Loucy (cell line): ENCODE data around the gene HIVEP2.

ENCODE experiments used
- H2AFZ ChIP-seq: fragments of 200-600 bp; sonication (generic); 2 replicates; pipeline ENCODE4 v1.6.0; 2016; ENCODE audit warnings: antibody characterized with exemption, mild to moderate bottlenecking, low read length, moderate library complexity
- H3F3A ChIP-seq: fragments of 200-600 bp; 2 replicates; pipeline ENCODE4 v1.6.0; 2016; ENCODE audit warnings: antibody characterized with exemption, low read depth, mild to moderate bottlenecking
- H3K27me3 ChIP-seq: fragments of 200-600 bp; sonication (generic); 2 replicates; pipeline ENCODE4 v1.6.1; 2014; ENCODE audit warnings: low read length, mild to moderate bottlenecking; ENCODE audit not compliant: insufficient read depth, poor library complexity, severe bottlenecking
- H3K36me3 ChIP-seq: fragments of 200-600 bp; sonication (generic); 2 replicates; pipeline ENCODE4 v1.6.1; 2016; ENCODE audit warnings: low read length; ENCODE audit not compliant: insufficient read depth
- H3K4me1 ChIP-seq: fragments of 200-600 bp; sonication (generic); 2 replicates; pipeline ENCODE4 v1.5.1; 2014; ENCODE audit warnings: low read length, mild to moderate bottlenecking; ENCODE audit not compliant: insufficient read depth, poor library complexity, severe bottlenecking
- H3K4me2 ChIP-seq: fragments of 200-600 bp; sonication (generic); 2 replicates; pipeline ENCODE4 v1.6.0; 2014; ENCODE audit warnings: antibody characterized with exemption, low read length, low read depth, mild to moderate bottlenecking; ENCODE audit not compliant: poor library complexity, severe bottlenecking
- H3K4me3 ChIP-seq: fragments of 200-600 bp; sonication (generic); 2 replicates; pipeline ENCODE4 v1.5.1; 2014; ENCODE audit warnings: low read length, mild to moderate bottlenecking, mixed read lengths; ENCODE audit not compliant: poor library complexity, severe bottlenecking
- H3K79me2 ChIP-seq: fragments of 200-600 bp; sonication (generic); 2 replicates; pipeline ENCODE4 v1.6.1; 2014; ENCODE audit warnings: low read length; ENCODE audit not compliant: insufficient read depth
- H3K9ac ChIP-seq: fragments of 200-600 bp; sonication (generic); 2 replicates; pipeline ENCODE4 v1.6.0; 2014; ENCODE audit warnings: mild to moderate bottlenecking, low read depth, low read length, moderate library complexity; ENCODE audit not compliant: poor library complexity, severe bottlenecking
- H3K9me2 ChIP-seq: fragments of 200-600 bp; sonication (generic); replicated peaks from 2 replicates; pipeline ENCODE4 v1.6.1; 2016; ENCODE audit warnings: low read depth, low read length, mixed read lengths
- H3K9me3 ChIP-seq: fragments of 200-600 bp; sonication (generic); 2 replicates; pipeline ENCODE4 v1.6.1; 2014; ENCODE audit warnings: mild to moderate bottlenecking, antibody characterized with exemption, low read length, low read depth; ENCODE audit not compliant: insufficient read depth
- H4K20me1 ChIP-seq: fragments of 200-600 bp; sonication (generic); 2 replicates; pipeline ENCODE4 v1.6.0; 2014; ENCODE audit warnings: antibody characterized with exemption, low read length, mild to moderate bottlenecking; ENCODE audit not compliant: insufficient read depth, poor library complexity, severe bottlenecking
- CTCF ChIP-seq: fragments of 200-600 bp; sonication (generic); conservative IDR thresholded peaks from 2 replicates; pipeline ENCODE4 v1.5.1; 2014; ENCODE audit warnings: mild to moderate bottlenecking, antibody characterized with exemption, low read length
- EZH2phosphoT487 ChIP-seq: fragments of 200-600 bp; IDR thresholded peaks from 2 replicates; pipeline ENCODE4 v1.6.1; 2018; ENCODE audit warnings: antibody characterized with exemption, mild to moderate bottlenecking, moderate library complexity, borderline replicate concordance

Gene HIVEP2

GRCh38 chr6:142912125-142912524, 32.9 kb downstream of the HIVEP2 start:
- peaks cover 27% of the 10 kb centered on the region for H3K4me1 ChIP-seq
- H3K4me2 ChIP-seq, result no peak overlapping the region
- no peak overlapping the region for H3K9ac ChIP-seq
- no peaks in the 10 kb centered on the region for H4K20me1 ChIP-seq
- no peak overlapping the region for H3K4me3 ChIP-seq
- H3F3A ChIP-seq, result no peaks in the 10 kb centered on the region
- H3K27me3 ChIP-seq, result no peaks in the 10 kb centered on the region
- TF ChIP-seq EZH2phosphoT487 (no peak), CTCF (no peak)
- H3K79me2 ChIP-seq, result peaks cover 99% of the 10 kb centered on the region
- H3K36me3 ChIP-seq, result peaks cover 3% of the 10 kb centered on the region
- H3K9me3 ChIP-seq, result no peaks in the 10 kb centered on the region
- H2AFZ ChIP-seq, result no peak overlapping the region
- no peaks in the 10 kb centered on the region for H3K9me2 ChIP-seq

- H3K9me2 ChIP-seq, result no peaks in the 10 kb centered on the region
- no peaks in the 10 kb centered on the region for H4K20me1 ChIP-seq
- H3K9me3 ChIP-seq, result no peaks in the 10 kb centered on the region
- no peak overlapping the region for H3K9ac ChIP-seq
- H3K4me1 ChIP-seq, result peaks cover 34% of the 10 kb centered on the region
- no peak overlapping the region for H3K4me2 ChIP-seq
- H3K27me3 ChIP-seq, result no peaks in the 10 kb centered on the region
- TF ChIP-seq EZH2phosphoT487 (no peak), CTCF (no peak)
- H2AFZ ChIP-seq, result no peak overlapping the region
- H3K4me3 ChIP-seq, result no peak overlapping the region
- no peaks in the 10 kb centered on the region for H3F3A ChIP-seq
- peaks cover 3% of the 10 kb centered on the region for H3K36me3 ChIP-seq
- peaks cover 99% of the 10 kb centered on the region for H3K79me2 ChIP-seq
Observed at GRCh38 chr6:142911430-142911829, 33.5 kb downstream of the HIVEP2 start.

GRCh38 chr6:142909686-142910085, 35.3 kb downstream of the HIVEP2 start:
- TF ChIP-seq EZH2phosphoT487 (no peak), CTCF (no peak)
- Histone ChIP-seq H3K9me3 (no peaks in the 10 kb centered on the region), H4K20me1 (no peaks in the 10 kb centered on the region), H3K4me1 (peaks cover 35% of the 10 kb centered on the region), H3K9me2 (no peaks in the 10 kb centered on the region), H3K4me2 (no peak overlapping the region), H3K9ac (no peak overlapping the region), H3K27me3 (no peaks in the 10 kb centered on the region), H3K79me2 (peaks cover 97% of the 10 kb centered on the region), H2AFZ (no peak overlapping the region), H3K4me3 (no peak overlapping the region), H3F3A (no peaks in the 10 kb centered on the region), H3K36me3 (peaks cover 3% of the 10 kb centered on the region)
